Gastrocnemius medialis (tissue), 4 donors: ENCODE results near the gene ILKAP. TPM values are rescaled to one million over a fixed set of nuclear protein-coding genes. Genes with fewer than 3 reads are reported as not detected.

Source experiments
- ATAC-seq, 2 donors: fragments of 150-250 bp; one replicate each; pipeline ENCODE4 v1.9.1; 2016
- DNase-seq, 2 donors: peaks; one replicate each; pipeline ENCODE4 v3.0.0-alpha.2; 2019
- H3K27ac ChIP-seq, 4 donors: fragments of 200-600 bp; sonication (generic); 1 replicate in 1 of 4; 2 replicates in 3 of 4; pipeline ENCODE4 v1.5.1; 2016 to 2018; ENCODE audit warnings: mild to moderate bottlenecking in 2 of 4, moderate library complexity in 1 of 4
- H3K27me3 ChIP-seq, 3 donors: fragments of 200-600 bp; sonication (generic) in 2 of 3; 1 replicate in 1 of 3; 2 replicates in 2 of 3; pipeline versions ENCODE4 v1.5.1 to v1.6.0; 2016 to 2019; ENCODE audit warnings: mild to moderate bottlenecking in 1 of 3, moderate library complexity in 1 of 3
- H3K36me3 ChIP-seq, 2 donors: fragments of 200-600 bp; sonication (generic) in 1 of 2; one replicate each; pipeline ENCODE4 v1.5.1; 2017 to 2018
- H3K4me1 ChIP-seq, 2 donors: fragments of 200-600 bp; sonication (generic) in 1 of 2; one replicate each; pipeline ENCODE4 v1.5.1; 2016 to 2017; ENCODE audit warnings: mild to moderate bottlenecking in 2 of 2
- H3K4me3 ChIP-seq, 4 donors: fragments of 200-600 bp; sonication (generic) in 3 of 4; 1 replicate in 1 of 4; 2 replicates in 3 of 4; pipeline ENCODE4 v1.5.1; 2016 to 2019; ENCODE audit warnings: mild to moderate bottlenecking in 2 of 4
- H3K9me3 ChIP-seq, 3 donors: fragments of 200-600 bp; sonication (generic) in 2 of 3; 1 replicate in 1 of 3; 2 replicates in 2 of 3; pipeline ENCODE4 v1.5.1; 2016 to 2019
- POLR2A ChIP-seq, 2 donors: fragments of 450-650 bp; IDR thresholded peaks; one replicate each; pipeline ENCODE4 v1.6.1; 2017; ENCODE audit warnings: antibody characterized with exemption in 2 of 2, mild to moderate bottlenecking in 2 of 2, moderate library complexity in 2 of 2
- in situ Hi-C, 4 donors: fragments of 200-750 bp; cut with MboI; loops; one replicate each; pipeline versions ENCODE4 v1.15.0 to v1.8.0; 2017; ENCODE audit warnings: low sequenced_read_pairs in 4 of 4
- intact Hi-C: fragments of 100-400 bp; cut with DNase I; formaldehyde crosslinking; loops from one replicate; pipeline ENCODE4 v1.15.1; 2023; ENCODE audit warnings: low total_unique reads
- total RNA-seq, 4 donors: library from RNA; depleted of rRNA; stranded (reverse); fragments of >200 nt; gene quantifications; one replicate each; pipeline versions ENCODE4 v1.1.0 to v1.2.3, GENCODE V29; 2016
- TF ChIP-seq, protein P1 (sequence below), 5 experiments: fragments of 450-650 bp in 3 of 5; fragments of 200-600 bp in 2 of 5; sonication (generic) in 2 of 5; IDR thresholded peaks in 4 of 5; conservative IDR thresholded peaks in 1 of 5; 1 replicate in 4 of 5; 2 replicates in 1 of 5; pipeline ENCODE4 v1.5.1; 2016 to 2019; ENCODE audit warnings: antibody characterized with exemption in 5 of 5, mild to moderate bottlenecking in 3 of 5, moderate library complexity in 3 of 5

ILKAP gene
- total RNA-seq, 4 donors from 2014 or later: 16.6 to 30.1 (median 23.3) TPM

DNA sequence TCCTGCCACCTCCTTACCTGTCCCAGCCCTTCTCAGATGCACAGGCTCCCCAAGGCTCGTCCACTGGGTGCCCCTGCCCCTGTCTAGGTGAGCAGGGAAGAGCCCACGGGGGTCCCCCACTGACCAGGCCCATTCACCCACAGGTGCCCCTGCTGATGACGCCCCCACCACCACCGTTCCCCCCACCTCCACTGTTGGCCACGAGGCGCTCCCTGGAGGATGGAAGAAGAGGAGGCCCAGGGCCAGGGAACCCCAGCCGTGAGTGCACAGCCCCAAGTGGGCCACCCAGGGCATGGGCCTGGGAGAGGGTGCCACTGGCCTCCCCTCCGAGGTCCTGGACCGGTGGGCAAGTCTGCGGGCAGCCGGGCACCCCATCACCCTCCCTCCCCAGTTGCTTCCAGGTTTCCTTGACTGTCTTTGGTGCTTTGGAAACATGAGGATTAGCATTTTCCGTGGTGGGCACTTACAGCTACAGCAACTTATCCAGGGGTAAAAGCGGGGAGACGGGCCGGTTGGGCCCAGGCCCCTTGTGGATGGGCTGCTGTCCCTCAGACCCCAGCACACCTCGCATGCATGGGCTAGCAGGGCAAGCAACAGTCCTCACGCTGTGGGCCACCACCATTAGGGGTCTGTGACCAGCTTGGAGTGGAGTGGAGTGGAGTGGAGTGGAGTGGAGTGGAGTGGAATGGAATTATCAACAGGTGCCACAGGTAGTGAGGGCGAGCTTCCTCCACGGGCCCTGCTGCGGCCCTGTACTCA, 78.2 kb downstream of the ILKAP start:
- Histone ChIP-seq H3K9me3 (no peaks in the 10 kb centered on the region), H3K36me3 (no peaks in the 10 kb centered on the region), H3K4me3 (no peak overlapping the region), H3K27ac (no peak overlapping the region), H3K4me1 (peaks cover 0 to 3% of the 10 kb centered on the region in 2 donors), H3K27me3 (no peaks in the 10 kb centered on the region)
- DNase-seq (no peak), ATAC-seq (no peak)
- intact Hi-C loops: no loop called here
- TF ChIP-seq POLR2A (IDR thresholded peaks at IDR 0.05): no peak
- TF ChIP-seq, protein P1, sequence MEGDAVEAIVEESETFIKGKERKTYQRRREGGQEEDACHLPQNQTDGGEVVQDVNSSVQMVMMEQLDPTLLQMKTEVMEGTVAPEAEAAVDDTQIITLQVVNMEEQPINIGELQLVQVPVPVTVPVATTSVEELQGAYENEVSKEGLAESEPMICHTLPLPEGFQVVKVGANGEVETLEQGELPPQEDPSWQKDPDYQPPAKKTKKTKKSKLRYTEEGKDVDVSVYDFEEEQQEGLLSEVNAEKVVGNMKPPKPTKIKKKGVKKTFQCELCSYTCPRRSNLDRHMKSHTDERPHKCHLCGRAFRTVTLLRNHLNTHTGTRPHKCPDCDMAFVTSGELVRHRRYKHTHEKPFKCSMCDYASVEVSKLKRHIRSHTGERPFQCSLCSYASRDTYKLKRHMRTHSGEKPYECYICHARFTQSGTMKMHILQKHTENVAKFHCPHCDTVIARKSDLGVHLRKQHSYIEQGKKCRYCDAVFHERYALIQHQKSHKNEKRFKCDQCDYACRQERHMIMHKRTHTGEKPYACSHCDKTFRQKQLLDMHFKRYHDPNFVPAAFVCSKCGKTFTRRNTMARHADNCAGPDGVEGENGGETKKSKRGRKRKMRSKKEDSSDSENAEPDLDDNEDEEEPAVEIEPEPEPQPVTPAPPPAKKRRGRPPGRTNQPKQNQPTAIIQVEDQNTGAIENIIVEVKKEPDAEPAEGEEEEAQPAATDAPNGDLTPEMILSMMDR (IDR thresholded peaks at IDR 0.05 in 4 of 5, conservative IDR thresholded peaks at IDR 0.05 in 1 of 5): no peak
- in situ Hi-C loops: no loop called here

- H3K36me3 ChIP-seq: no peaks in the 10 kb centered on the region
- no peaks in the 10 kb centered on the region for H3K27me3 ChIP-seq
- no peaks in the 10 kb centered on the region for H3K9me3 ChIP-seq
- no peak overlapping the region for H3K4me3 ChIP-seq
- H3K4me1 ChIP-seq: peaks cover 0 to 3% of the 10 kb centered on the region in 2 donors
- H3K27ac ChIP-seq: no peak overlapping the region
- intact Hi-C loops (no loop called here), in situ Hi-C loops (no loop called here)
- DNase-seq: no peak
- no peak for TF ChIP-seq POLR2A (IDR thresholded peaks at IDR 0.05)
- TF ChIP-seq, protein P1 (IDR thresholded peaks at IDR 0.05 in 4 of 5, conservative IDR thresholded peaks at IDR 0.05 in 1 of 5): no peak
- ATAC-seq: no peak
These were observed 78.9 kb downstream of the ILKAP start for GRCh38 chr2:238124488-238125126.

GRCh38 chr2:238123991-238124470, 79.5 kb downstream of the ILKAP start:
- Histone ChIP-seq H3K36me3 (no peaks in the 10 kb centered on the region), H3K9me3 (no peaks in the 10 kb centered on the region), H3K4me3 (no peak overlapping the region), H3K27me3 (no peaks in the 10 kb centered on the region), H3K27ac (no peak overlapping the region), H3K4me1 (peaks cover 0 to 3% of the 10 kb centered on the region in 2 donors)
- in situ Hi-C loops: no loop called here
- ATAC-seq: no peak
- DNase-seq: no peak
- intact Hi-C loops: no loop called here
- no peak for TF ChIP-seq POLR2A (IDR thresholded peaks at IDR 0.05)
- TF ChIP-seq, protein P1 (IDR thresholded peaks at IDR 0.05 in 4 of 5, conservative IDR thresholded peaks at IDR 0.05 in 1 of 5): no peak

GRCh38 chr2:238123218-238123971, 80.1 kb downstream of the ILKAP start:
- DNase-seq (no peak), ATAC-seq (no peak)
- intact Hi-C loops (no loop called here), in situ Hi-C loops (no loop called here)
- Histone ChIP-seq H3K27me3 (no peaks in the 10 kb centered on the region), H3K4me1 (peaks cover 0 to 3% of the 10 kb centered on the region in 2 donors), H3K9me3 (no peaks in the 10 kb centered on the region), H3K4me3 (no peak overlapping the region), H3K27ac (no peak overlapping the region), H3K36me3 (no peaks in the 10 kb centered on the region)
- TF ChIP-seq, protein P1 (IDR thresholded peaks at IDR 0.05 in 4 of 5, conservative IDR thresholded peaks at IDR 0.05 in 1 of 5): no peak
- no peak for TF ChIP-seq POLR2A (IDR thresholded peaks at IDR 0.05)
